ENCODE data around the gene DOCK10.

Gene DOCK10

DNA sequence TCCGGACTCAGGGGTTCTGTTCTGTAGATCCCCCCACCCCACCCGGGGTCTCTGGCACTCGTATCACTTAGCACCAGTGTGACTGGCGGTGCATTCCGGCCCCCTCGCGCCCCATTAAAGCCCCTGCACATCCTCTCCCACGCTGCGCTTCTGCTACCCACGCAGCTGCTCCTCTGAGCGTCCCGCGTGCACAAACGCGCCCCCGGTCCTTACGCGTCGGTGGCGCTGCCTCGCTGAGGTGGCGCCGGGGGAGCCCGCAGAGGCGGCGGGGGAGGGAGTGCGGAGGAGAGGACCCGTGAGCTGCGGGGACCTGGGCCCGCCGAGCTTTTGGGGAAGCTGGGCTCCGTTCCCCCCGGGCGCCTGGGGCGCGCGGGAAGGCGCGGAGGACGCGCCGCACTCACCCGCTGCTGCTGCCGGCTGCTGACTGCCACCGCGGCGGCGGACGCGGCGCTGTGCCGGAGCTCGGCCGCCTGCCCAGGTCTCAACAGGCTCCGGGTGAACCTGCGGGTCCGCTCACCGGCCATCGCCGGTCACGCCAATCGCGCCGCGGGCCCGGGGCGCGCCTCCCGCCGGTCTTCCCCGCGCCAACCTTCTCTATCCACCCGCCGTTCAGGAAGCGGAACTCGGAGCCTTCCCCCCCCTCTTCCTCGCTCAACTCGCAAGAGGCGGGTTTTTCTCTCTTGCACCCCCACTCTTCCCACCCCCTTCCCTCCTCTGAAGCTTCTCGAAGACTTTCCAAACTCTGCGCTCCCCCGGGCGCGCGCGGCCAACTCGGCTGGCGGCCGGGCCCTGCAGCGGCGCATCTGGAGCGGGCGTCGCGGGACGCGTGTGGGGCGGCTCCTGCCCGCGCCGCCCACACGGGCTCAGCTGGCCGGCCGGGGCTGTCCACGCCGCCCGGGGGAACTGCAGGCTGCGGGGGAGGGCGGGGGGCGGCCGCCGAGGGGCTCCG lies at the start of gene DOCK10:
Gene DOCK10, minus strand, starts transcription at position 618 of the 949 bp plus-strand sequence. Its CDS starts 94 bp downstream, at position 524.
- Mint-ChIP-seq H3K27me3 (peaks cover 22% of the 10 kb centered on the region), H3K36me3 (peaks cover 37% of the 10 kb centered on the region), H3K4me3 (peak within 1 kb of the TSS; percentile 98), H3K9me3 (no peaks in the 10 kb centered on the region), H3K4me1 (peaks cover 52% of the 10 kb centered on the region), H3K27ac (peak within 1 kb of the TSS; percentile 99)
- peak; percentile 69 for DNase-seq
- CTCF ChIA-PET: interaction anchor here (0.8 to 2.4 kb wide), 5 partner anchors 11 to 80 kb away, joined by 3 to 10 read pairs (median 7); no protein-coding TSS in a partner anchor

DNA sequence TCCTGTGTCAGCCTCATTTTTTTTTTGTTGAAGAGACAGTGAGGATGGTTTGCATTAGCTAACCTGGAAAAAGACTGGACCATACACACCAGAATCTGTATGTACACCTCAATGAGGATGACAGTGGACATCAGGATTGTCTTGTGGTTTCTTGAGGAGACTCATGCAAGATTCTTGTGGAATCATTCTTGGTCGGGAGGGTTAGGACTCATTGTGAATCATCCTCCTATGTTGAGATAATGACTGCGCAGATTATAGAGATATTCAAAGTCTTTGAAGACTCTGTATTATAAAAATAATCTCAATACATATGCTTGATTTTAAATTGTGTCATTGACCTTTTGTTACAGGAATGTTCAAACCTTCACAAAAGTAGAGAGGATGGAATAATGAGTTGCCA lies 49.1 kb upstream of the DOCK10 start:
- no peak overlapping the region for H3K4me3 Mint-ChIP-seq
- H3K36me3 Mint-ChIP-seq: no peaks in the 10 kb centered on the region
- H3K9me3 Mint-ChIP-seq: peaks cover 1% of the 10 kb centered on the region
- no peak for DNase-seq
- no peaks in the 10 kb centered on the region for H3K27me3 Mint-ChIP-seq
- no peak overlapping the region for H3K27ac Mint-ChIP-seq
- H3K4me1 Mint-ChIP-seq: peaks cover 4% of the 10 kb centered on the region
- CTCF ChIA-PET: no interaction called here

DNA sequence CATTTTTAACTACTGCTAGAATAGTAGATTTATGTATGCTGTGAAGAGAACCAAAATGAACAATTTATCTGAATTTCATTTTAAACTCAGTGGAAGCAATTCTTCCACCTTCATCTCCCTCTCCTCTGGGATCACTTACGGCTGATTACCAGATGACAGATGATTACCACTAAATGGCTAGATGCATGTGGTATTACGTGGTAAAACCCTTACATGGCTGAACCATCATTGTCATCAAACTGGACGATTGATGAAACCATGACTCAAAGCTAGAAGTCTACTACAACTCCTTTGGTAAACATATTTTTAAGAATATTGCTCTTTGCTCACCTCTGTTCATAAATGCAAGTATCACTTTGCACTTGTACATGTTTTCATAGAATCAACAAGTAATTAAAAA lies 48.5 kb upstream of the DOCK10 start:
- no peak overlapping the region for H3K27ac Mint-ChIP-seq
- no peak for DNase-seq

DNA sequence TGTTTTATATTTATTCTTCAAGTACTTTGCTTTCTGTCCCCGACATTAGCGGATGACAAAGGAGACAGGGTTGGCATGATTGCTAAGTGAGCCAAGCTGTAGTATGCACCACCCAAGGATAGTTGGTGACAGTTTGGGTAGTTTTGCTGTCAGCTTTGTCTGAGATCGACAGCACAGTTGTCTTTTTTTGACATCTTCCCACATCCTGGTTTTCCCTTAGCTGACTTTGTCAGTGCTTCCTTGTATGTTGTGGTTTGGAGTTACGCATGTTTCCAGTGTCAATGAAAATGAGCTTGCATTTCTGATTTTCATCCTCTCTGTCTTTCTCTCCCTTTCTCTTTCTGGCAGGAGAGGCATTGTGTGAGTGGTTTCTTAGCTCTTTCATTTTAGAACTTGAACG lies 44.6 kb upstream of the DOCK10 start:
- CTCF ChIA-PET: no interaction called here
- no peak overlapping the region for H3K27ac Mint-ChIP-seq

More for the DNA sequence above, 48.5 kb upstream of the DOCK10 start:
- H3K4me1 Mint-ChIP-seq: peaks cover 4% of the 10 kb centered on the region
- H3K36me3 Mint-ChIP-seq: no peaks in the 10 kb centered on the region
- peaks cover 1% of the 10 kb centered on the region for H3K9me3 Mint-ChIP-seq
- H3K27me3 Mint-ChIP-seq: no peaks in the 10 kb centered on the region
- H3K4me3 Mint-ChIP-seq: no peak overlapping the region
- CTCF ChIA-PET: no interaction called here

DNA sequence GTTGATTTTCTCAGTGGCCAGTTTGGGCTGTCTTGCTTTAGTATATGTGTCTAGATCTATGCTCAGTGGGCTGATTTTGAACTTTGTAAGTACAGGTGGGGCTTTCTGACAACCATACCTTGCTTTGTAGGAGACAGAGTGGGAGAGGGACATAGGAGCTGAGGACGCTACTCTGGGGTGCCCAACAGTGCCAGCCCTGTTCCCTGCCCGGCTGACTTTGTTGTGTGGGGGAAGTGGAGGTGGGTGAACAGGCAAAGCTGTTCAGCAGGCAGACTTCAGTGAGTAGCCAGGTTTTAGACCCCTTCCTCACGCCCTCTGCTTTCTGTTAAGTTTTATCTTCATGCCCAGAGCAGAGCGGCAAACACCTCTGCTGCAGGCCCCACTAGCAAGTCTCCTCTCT lies 44.2 kb upstream of the DOCK10 start:
- DNase-seq: no peak
- peaks cover 4% of the 10 kb centered on the region for H3K4me1 Mint-ChIP-seq
- H3K4me3 Mint-ChIP-seq: no peak overlapping the region
- H3K9me3 Mint-ChIP-seq: no peaks in the 10 kb centered on the region
- H3K36me3 Mint-ChIP-seq: no peaks in the 10 kb centered on the region
- H3K27ac Mint-ChIP-seq: no peak overlapping the region
- peaks cover 4% of the 10 kb centered on the region for H3K27me3 Mint-ChIP-seq
- CTCF ChIA-PET: no interaction called here

More for the DNA sequence above, 44.6 kb upstream of the DOCK10 start:
- Mint-ChIP-seq H3K9me3 (no peaks in the 10 kb centered on the region), H3K4me1 (peaks cover 4% of the 10 kb centered on the region), H3K4me3 (no peak overlapping the region), H3K27me3 (peaks cover 4% of the 10 kb centered on the region), H3K36me3 (no peaks in the 10 kb centered on the region)
- no peak for DNase-seq

DNA sequence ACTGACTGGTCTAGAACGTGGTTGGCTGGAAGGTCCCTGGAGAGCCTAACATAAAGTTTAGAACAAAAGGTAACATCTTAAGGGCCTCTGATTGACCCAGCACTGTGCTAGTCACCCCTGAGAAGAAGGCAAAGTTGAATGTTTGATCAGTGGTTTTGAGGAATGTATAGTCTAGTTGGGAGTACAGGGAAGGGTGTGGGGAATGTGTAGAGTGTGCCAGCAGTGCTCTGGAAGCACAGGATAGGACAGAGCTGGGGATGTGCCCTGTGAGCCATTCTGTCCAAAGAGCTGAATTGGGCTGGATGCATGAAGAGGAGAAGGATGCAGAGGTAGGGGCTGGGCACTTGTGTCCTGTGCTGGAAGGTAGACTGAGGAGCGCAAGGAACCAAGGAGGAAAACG lies 41.0 kb upstream of the DOCK10 start:
- peaks cover 4% of the 10 kb centered on the region for H3K4me1 Mint-ChIP-seq
- no peaks in the 10 kb centered on the region for H3K36me3 Mint-ChIP-seq
- peaks cover 4% of the 10 kb centered on the region for H3K27me3 Mint-ChIP-seq
- H3K27ac Mint-ChIP-seq: no peak overlapping the region
- no peak overlapping the region for H3K4me3 Mint-ChIP-seq
- no peak for DNase-seq
- CTCF ChIA-PET: no interaction called here
- no peaks in the 10 kb centered on the region for H3K9me3 Mint-ChIP-seq

DNA sequence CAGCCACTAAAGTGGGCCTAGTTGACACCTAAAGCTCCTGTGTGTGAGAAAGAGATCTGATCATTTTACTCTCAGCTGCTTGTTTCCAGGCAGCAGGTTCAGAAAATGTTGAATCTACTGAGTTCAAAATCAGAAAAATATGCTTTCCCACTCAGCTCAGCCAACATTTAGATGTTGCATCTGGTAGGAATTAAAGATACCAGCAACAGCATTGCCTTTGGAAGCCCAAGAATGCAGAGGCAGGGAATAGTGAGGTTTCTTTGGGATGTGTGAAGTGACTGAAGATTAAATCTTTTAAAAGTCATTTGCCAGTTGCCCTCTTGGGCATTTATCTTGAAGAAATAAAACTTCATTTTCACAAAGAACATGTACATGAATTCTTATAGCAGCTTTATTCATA lies 33.9 kb upstream of the DOCK10 start:
- CTCF ChIA-PET: no interaction called here
- Mint-ChIP-seq H3K9me3 (peaks cover 3% of the 10 kb centered on the region), H3K4me1 (no peaks in the 10 kb centered on the region), H3K27ac (no peak overlapping the region), H3K27me3 (peaks cover 14% of the 10 kb centered on the region), H3K36me3 (peaks cover 1% of the 10 kb centered on the region), H3K4me3 (no peak overlapping the region)
- no peak for DNase-seq

DNA sequence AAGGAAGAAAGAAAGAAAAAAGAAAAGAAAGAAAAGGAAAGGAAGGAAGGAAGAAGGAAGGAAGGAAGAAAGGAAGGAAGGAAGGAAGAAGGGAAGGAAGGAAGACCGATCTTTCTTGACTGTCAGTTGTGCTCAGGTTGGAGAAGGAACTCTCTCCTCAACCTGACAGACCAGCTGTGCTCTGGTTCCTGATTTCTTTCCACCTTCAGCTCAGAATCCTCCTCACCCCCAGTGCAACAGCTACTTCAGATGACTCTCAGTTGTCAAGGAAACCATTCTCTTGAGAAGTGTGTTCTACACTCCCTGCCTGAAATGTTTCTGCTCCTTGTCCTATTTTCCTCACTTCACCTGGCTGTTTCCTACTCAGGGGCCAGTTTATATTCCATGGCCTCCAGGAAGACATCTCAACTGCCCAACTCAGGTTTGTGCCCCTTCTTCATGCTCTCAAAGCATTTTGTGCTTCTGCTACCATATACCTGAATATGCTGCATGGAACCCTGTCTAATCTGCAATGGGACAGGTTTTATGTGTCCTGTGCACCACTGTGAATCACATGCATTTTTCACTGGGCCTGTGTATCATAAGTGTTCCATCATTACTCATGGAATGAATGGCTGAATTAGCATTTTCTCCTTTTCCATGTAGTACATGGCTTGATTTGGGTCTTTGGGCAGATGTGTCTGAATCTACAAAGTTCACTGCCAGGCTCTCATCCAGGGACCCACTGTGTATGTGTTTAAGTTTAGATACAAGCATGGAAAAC lies 32.8 kb upstream of the DOCK10 start:
- DNase-seq: no peak
- CTCF ChIA-PET: no interaction called here
- Mint-ChIP-seq H3K4me1 (no peaks in the 10 kb centered on the region), H3K4me3 (no peak overlapping the region), H3K27me3 (peaks cover 17% of the 10 kb centered on the region), H3K9me3 (peaks cover 3% of the 10 kb centered on the region), H3K36me3 (peaks cover 1% of the 10 kb centered on the region), H3K27ac (no peak overlapping the region)

DNA sequence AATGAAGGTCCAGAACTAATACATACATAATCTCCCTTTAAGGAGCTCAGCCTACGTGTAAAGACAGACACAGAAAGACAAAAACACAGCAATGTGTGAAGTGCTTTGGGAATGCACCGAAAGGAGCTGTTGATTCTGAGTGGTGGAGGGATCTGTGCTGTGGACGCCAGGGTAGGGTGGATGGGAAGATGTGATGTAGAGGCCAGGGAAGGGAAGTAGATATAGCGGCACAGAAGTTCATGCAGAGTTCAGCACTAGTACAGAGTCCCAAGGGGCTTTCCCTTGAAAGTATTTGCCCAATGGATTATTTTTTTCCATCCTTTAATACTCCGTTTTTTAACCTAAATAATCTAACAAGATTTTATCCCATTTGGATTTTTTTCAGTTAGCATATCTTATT lies 32.1 kb upstream of the DOCK10 start:
- Mint-ChIP-seq H3K9me3 (peaks cover 3% of the 10 kb centered on the region), H3K27me3 (peaks cover 17% of the 10 kb centered on the region), H3K27ac (no peak overlapping the region), H3K4me1 (no peaks in the 10 kb centered on the region), H3K36me3 (peaks cover 1% of the 10 kb centered on the region), H3K4me3 (no peak overlapping the region)
- DNase-seq: no peak
- CTCF ChIA-PET: interaction anchor here (1.1 kb wide), 1 partner anchor 72 kb away, joined by 3 read pairs; no protein-coding TSS in a partner anchor

DNA sequence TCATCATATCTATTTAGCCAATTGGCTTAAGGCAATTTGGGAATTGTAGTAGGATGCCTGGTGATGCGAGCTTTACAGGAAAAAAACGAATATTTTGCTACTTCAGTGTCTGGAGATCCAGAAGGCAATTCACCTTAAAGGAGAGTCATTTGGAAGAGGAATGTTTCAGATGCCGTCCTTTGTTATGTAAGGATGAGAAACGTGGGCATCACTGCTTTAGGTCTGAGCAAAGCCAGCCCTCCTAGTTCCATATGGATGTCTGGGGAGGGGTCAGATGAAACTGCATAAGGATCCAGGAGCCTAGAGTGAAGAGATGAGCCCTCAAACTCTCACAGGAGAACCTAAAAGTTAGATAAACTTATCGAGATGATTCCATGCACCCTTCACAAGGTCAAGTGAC lies 30.9 kb upstream of the DOCK10 start:
- Mint-ChIP-seq H3K27me3 (peaks cover 17% of the 10 kb centered on the region), H3K4me1 (no peaks in the 10 kb centered on the region), H3K36me3 (peaks cover 1% of the 10 kb centered on the region), H3K4me3 (no peak overlapping the region), H3K27ac (no peak overlapping the region), H3K9me3 (peaks cover 9% of the 10 kb centered on the region)
- CTCF ChIA-PET: interaction anchor here (1.0 kb wide), 1 partner anchor 9 kb away, joined by 3 read pairs; no protein-coding TSS in a partner anchor
- no peak for DNase-seq

DNA sequence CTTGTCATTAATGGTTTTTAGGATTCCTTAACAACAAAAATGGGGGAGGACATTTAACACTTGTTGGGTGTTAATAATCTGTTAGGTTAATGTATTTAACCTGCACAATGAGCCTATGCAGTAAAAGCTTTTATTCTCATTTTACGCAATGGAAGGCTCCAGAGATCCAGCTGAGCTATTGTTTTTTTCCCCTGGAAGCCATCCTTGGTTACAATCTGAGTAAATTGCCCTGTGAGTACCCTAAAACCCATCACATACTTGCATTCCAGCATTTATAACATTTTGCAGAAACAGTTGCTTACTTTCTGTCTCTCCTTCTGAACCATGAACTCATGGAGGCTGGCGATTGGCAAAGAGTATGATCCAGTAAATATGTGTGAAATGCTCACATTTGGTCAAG lies 30.2 kb upstream of the DOCK10 start:
- Mint-ChIP-seq H3K27ac (no peak overlapping the region), H3K27me3 (peaks cover 19% of the 10 kb centered on the region), H3K4me3 (no peak overlapping the region), H3K36me3 (peaks cover 4% of the 10 kb centered on the region), H3K9me3 (peaks cover 16% of the 10 kb centered on the region), H3K4me1 (no peaks in the 10 kb centered on the region)
- no peak for DNase-seq
- CTCF ChIA-PET: interaction anchor here (1.0 kb wide), 1 partner anchor 10 kb away, joined by 3 read pairs; no protein-coding TSS in a partner anchor

DNA sequence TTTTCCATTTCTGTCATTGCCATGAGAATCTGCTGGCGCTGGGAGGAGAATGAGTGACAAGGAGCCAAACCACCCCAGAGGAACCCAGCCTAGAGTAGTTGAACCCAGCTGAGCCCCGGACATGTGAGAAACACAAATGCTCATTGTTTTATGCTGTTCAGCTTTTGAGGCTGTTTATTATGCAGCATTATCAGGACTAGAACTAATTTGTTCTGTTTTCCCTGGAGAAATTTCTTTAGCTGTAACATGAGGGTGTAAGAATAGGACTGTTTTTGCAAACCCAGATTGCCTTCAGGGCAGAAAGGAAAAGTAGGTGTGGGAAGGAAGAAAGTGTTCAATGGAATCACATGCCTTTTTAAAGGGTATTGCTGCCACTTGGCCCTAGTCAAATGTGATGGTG lies 28.5 kb upstream of the DOCK10 start:
- no peak for DNase-seq
- Mint-ChIP-seq H3K4me1 (peaks cover 6% of the 10 kb centered on the region), H3K9me3 (peaks cover 28% of the 10 kb centered on the region), H3K36me3 (peaks cover 12% of the 10 kb centered on the region), H3K4me3 (no peak overlapping the region), H3K27me3 (peaks cover 21% of the 10 kb centered on the region), H3K27ac (no peak overlapping the region)
- CTCF ChIA-PET: no interaction called here

DNA sequence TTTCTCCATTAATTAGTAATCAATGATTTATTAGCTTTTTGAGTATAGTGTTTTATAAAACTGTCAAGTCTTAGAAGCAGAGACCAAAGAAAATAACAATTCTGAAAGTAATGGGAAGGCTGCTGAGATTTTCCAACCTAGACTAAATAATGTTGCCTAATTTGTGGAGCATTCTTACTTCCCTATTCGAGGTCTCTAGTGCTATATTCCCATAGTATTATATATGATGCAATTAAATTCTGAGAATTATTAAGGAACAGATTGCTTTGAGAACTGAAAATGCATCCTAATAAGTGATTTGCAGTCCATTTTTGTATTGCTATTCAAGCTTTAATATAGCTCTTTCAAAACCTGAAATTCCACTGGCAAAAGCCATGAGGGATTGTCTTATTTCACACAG lies 27.7 kb upstream of the DOCK10 start:
- Mint-ChIP-seq H3K27me3 (peaks cover 18% of the 10 kb centered on the region), H3K4me3 (no peak overlapping the region), H3K27ac (no peak overlapping the region), H3K36me3 (peaks cover 12% of the 10 kb centered on the region), H3K9me3 (peaks cover 28% of the 10 kb centered on the region), H3K4me1 (peaks cover 13% of the 10 kb centered on the region)
- CTCF ChIA-PET: no interaction called here
- DNase-seq: no peak

DNA sequence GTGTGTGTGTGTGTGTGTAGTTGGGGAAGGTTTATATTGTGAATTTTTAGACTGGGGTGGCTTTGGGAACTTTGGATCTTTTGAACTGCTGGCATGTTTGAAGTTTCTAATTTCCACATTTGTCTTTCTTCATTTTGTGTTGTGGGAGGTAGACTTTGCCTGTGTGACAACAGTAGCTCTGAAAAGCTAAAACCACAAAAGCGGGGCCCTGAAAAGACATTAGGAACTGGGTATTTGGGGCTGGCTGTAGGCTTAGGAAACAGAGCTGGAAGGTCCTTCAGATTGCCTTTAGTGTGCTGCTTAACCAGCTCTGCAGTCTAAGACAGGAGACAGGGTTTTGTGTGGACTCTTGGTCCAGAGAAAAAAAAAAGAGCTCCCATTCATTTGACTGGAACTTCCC lies 27.2 kb upstream of the DOCK10 start:
- peaks cover 31% of the 10 kb centered on the region for H3K9me3 Mint-ChIP-seq
- H3K36me3 Mint-ChIP-seq: peaks cover 12% of the 10 kb centered on the region
- no peak for DNase-seq
- peaks cover 17% of the 10 kb centered on the region for H3K4me1 Mint-ChIP-seq
- H3K27me3 Mint-ChIP-seq: peaks cover 14% of the 10 kb centered on the region
- CTCF ChIA-PET: no interaction called here
- no peak overlapping the region for H3K27ac Mint-ChIP-seq
- no peak overlapping the region for H3K4me3 Mint-ChIP-seq

Data from activated naive CD4-positive, alpha-beta T cell treated with anti-CD3 and anti-CD28 coated beads, Interleukin-2, amount 10 ng/mL, durations not matched to agents 7 days and 5 days (primary cell).